Kidney epithelial cell (primary cell): ENCODE data around the gene SDF4. TPM values are rescaled to one million over a fixed set of nuclear protein-coding genes. Genes with fewer than 3 reads are reported as not detected.
"Not testable (repeated sequence)": the region's sequence is repeated elsewhere in the genome, so short reads cannot be mapped to it uniquely, and the experiment has no call there.

Source experiments
- DNase-seq: peaks from one replicate; pipeline ENCODE4 v3.0.0-alpha.2; 2010; ENCODE audit warnings: low read depth
- H3K27me3 ChIP-seq: 2 replicates; pipeline ENCODE4 v1.6.0; 2011; ENCODE audit warnings: low read length; ENCODE audit not compliant: control insufficient read depth, insufficient read depth
- H3K36me3 ChIP-seq: 2 replicates; pipeline ENCODE4 v1.5.1; 2011; ENCODE audit warnings: low read length; ENCODE audit not compliant: control insufficient read depth, insufficient read depth
- H3K4me3 ChIP-seq: 2 replicates; pipeline ENCODE4 v1.5.1; 2011; ENCODE audit warnings: low read depth, mild to moderate bottlenecking, control low read depth, low read length
- total RNA-seq: library from RNA; depleted of rRNA; stranded (reverse); fragments of >200 nt; gene quantifications from 2 replicates; pipeline ENCODE4 v1.2.3, GENCODE V29; 2015
- TF ChIP-seq, protein P1 (sequence below): IDR thresholded peaks from 2 replicates; pipeline ENCODE4 v1.5.1; 2011; ENCODE audit warnings: mild to moderate bottlenecking, moderate library complexity, low read length, control low read depth, inconsistent platforms; ENCODE audit not compliant: insufficient read depth, poor library complexity, severe bottlenecking

SDF4 gene
- total RNA-seq, 1 donor from 2014 or later, result 153 TPM

DNA sequence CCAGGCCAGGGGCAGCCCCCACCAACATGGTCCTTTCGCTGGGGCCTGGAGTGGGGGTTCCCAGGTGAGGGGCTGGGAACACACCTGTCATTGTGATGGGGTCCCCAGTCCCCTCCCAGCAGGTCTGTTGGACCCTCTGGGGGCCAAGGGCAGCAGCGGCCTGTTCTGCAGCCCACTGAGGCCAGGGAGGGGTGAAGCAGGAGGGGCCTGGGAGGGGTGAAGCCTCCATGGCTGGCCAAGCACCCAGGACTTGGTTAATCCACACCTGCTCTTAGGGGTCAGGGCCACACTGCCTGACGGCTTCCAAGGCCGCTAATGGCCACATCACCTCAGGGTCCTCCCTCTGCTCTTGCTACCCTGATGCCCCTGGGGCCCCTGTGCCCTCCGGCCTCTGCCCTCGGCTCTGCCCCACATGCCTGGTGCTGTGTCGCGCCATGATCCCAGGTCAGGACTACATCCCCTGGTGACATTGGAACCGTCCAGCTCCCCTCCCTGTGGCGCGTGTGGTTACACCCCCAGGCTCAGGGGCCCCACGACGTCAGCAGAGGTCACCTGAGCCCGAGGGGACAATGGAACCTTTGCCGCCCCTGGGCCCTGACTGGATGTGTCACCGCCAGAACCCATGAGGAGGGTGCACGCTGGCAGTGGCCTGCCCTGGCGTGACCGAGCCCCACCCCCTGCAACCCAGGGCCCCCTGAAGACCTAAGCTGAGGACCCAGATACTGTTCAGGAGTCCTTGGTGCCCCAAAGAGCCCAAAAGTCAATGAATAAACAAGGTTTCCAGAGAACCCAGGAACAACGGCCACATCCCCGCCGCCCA, 32.5 kb downstream of the SDF4 start:
- Histone ChIP-seq H3K27me3 (peaks cover 9% of the 10 kb centered on the region), H3K36me3 (no peaks in the 10 kb centered on the region), H3K4me3 (no peak overlapping the region)
- TF ChIP-seq, protein P1, sequence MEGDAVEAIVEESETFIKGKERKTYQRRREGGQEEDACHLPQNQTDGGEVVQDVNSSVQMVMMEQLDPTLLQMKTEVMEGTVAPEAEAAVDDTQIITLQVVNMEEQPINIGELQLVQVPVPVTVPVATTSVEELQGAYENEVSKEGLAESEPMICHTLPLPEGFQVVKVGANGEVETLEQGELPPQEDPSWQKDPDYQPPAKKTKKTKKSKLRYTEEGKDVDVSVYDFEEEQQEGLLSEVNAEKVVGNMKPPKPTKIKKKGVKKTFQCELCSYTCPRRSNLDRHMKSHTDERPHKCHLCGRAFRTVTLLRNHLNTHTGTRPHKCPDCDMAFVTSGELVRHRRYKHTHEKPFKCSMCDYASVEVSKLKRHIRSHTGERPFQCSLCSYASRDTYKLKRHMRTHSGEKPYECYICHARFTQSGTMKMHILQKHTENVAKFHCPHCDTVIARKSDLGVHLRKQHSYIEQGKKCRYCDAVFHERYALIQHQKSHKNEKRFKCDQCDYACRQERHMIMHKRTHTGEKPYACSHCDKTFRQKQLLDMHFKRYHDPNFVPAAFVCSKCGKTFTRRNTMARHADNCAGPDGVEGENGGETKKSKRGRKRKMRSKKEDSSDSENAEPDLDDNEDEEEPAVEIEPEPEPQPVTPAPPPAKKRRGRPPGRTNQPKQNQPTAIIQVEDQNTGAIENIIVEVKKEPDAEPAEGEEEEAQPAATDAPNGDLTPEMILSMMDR, result no peak
- no peak for DNase-seq

DNA sequence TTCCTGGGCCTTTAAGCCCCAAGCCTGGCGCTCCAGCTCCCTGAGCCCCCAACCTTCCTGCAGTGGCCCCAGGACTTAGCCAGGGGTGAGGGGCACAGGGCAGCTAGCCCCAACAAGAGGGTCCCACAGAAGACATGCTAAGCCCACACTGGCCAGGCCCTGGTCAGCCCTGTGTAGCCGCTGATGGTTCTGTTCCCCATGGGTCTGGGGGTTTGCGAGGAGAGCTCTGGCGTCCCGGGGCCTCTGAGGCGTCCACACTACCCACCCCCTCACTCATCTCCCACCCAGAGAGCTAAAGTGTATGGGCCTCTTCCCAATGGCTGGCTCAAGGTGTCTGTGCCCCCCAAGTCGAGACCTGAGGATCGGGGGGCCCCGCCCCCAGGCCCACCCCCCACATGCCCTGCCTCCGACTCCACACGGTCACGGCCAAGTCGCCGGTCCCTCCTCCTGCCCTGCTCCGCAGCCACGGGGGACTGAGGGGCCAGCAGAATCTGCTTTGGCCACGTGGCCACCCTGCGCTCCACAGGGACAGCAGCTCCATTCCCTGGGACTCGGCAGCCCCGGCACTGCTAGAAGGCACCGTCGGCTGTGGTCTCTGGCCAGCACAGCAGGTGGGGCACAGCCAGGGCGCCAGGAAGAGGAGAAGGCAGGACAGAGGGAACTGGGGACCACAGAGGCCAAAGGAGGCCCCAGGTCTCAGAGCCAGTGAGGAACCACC, 33.2 kb downstream of the SDF4 start:
- H3K27me3 ChIP-seq, result peaks cover 4% of the 10 kb centered on the region
- H3K36me3 ChIP-seq, result no peaks in the 10 kb centered on the region
- no peak for DNase-seq
- TF ChIP-seq, protein P1, result no peak
- H3K4me3 ChIP-seq, result no peak overlapping the region

DNA sequence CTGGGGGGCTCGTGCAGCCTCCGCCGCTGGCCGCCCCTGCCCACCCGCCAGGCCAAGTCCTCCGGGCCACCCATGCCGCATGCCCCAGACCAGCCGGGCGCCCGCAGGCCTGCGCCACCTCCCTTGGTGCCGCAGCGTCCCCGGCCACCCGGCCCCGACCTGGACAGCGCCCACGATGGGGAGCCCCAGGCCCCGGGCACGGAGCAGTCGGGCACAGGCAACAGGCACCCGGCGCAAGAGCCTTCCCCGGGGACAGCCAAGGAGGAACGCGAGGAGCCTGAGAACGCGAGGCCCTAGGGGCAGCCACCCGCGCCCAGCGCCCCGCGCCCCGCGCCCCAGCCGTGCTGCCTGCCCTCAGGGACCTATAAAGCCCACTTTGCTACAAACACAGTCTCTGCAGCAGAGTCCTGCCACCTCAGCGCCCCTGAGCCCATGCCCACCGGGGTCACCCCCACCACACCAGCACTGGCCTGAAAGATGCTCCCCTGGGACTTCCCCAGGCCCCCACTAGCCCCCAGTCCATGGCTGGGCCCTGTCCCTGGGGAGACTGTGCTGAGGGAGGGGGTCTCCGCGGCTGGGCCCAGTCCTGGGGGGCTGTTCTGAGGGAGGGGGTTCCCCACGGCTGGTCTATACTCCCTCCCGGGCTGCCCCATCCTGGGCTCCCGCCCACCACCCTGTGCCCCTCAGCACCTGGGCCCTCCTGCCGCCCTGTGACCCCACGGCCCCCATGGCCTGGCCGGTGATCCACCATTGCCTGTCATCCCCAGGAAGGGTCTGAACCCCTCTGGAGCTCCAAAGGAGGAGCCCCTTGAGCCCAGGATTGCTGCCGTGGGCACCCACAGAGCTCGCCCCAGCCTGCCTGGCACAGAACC, 34.0 kb downstream of the SDF4 start:
- DNase-seq, result no peak
- no peaks in the 10 kb centered on the region for H3K36me3 ChIP-seq
- TF ChIP-seq, protein P1, result no peak
- H3K27me3 ChIP-seq, result peaks cover 3% of the 10 kb centered on the region
- H3K4me3 ChIP-seq, result no peak overlapping the region

- Histone ChIP-seq H3K36me3 (no peaks in the 10 kb centered on the region), H3K27me3 (peaks cover 3% of the 10 kb centered on the region), H3K4me3 (no peak overlapping the region)
- DNase-seq, result no peak
- TF ChIP-seq, protein P1, result no peak
Measured at GRCh38 chr1:1197188-1197500, 34.7 kb downstream of the SDF4 start.

DNA sequence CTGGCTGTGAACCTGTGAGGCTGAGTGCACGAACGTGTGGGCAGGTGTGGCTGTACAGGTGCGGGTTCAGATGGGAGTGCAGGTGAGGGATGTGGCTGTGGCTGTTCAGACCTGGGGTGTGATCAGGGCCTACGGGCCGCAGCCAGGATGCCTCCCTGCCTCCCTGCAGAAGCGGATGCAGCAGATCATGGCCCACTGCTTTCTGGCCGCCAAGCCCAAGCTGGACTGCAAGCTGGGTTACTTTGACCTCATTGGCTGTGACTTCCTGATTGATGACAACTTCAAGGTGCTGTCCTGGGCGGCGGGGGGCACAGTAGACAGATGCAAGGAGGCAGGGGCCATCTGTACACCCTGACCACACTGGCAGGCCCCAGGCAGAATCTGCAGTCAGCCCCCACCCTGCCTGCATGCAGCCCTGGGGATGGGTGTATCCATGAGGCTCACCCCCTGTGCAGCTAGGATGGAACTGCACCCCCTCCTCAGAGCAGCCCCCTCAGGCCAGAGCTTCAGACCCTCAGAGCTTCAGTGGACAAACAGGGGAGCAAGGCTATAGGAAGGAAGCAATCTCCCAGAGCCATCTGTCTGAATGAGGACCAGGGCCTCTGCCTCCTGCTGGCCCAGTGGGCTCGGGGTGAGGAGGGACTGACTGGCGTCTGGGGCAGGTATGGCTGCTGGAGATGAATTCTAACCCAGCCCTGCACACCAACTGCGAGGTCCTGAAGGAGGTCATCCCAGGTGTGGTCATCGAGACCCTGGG, 35.2 kb downstream of the SDF4 start:
- Histone ChIP-seq H3K36me3 (no peaks in the 10 kb centered on the region), H3K4me3 (no peak overlapping the region), H3K27me3 (peaks cover 3% of the 10 kb centered on the region)
- TF ChIP-seq, protein P1, result no peak
- no peak for DNase-seq

DNA sequence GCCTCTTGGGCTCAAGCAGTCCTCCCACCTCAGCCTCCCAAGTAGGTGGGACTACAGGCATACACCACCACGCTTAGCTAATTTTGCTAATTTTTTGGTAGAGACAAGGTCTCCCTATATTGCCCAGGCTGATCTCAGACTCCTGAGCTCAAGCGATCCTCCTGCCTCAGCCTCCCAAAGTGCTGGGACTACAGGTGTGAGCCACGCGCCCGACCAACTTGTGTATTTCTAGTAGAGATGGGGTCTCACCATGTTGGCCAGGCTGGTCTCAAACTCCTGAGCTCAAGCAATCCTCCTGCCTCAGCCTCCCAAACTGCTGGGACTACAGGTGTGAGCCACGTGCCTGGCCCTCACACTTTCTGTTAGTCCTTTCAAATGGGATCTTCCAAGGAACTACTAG, 36.1 kb downstream of the SDF4 start:
- H3K4me3 ChIP-seq, DNase-seq, H3K27me3 ChIP-seq, H3K36me3 ChIP-seq: not testable (repeated sequence)
